K562 (cell line): ENCODE data around the gene FIGNL1. TPM values are rescaled to one million over a fixed set of nuclear protein-coding genes. Genes with fewer than 3 reads are reported as not detected.

Source experiments
- ATAC-seq: fragments of 200-7000 bp; cut with Tn5 transposase; 3 replicates; pipeline ENCODE4 v1.9.1; 2020; ENCODE audit warnings: moderate library complexity
- BruUV-seq: library from RNA; stranded (reverse); fragments of 400-500 nt; replicated peaks from 2 replicates; lab custom pipeline; 2021; lab: Mats Ljungman, UMichigan
- CTCF ChIA-PET: fragments of 300-600 bp; formaldehyde crosslinking; extraction: SDS; loops from one replicate; lab custom pipeline; 2021; ENCODE audit warnings: low intra/inter-chr PET ratio; lab: Yijun Ruan, JAX
- POLR2A ChIA-PET: fragments of 300-600, 350-650 bp; sonication (Branson Sonifier 250); formaldehyde crosslinking; extraction: SDS; loops from one replicate; lab custom pipeline; 2021; ENCODE audit warnings: antibody characterized with exemption, inconsistent platforms; lab: Yijun Ruan, JAX
- DNase-seq, 4 experiments: peaks; one replicate each; pipeline versions ENCODE4 v3.0.0 to v3.0.0-alpha.2; 2011 to 2018; ENCODE audit warnings: low spot score in 3 of 4, mixed read lengths in 3 of 4; ENCODE audit errors: extremely low read depth in 1 of 4
- FAIRE-seq: peaks from 2 replicates; lab custom pipeline; 2011; peaks lifted over from hg19 to GRCh38; lab: Jason Lieb, UNC
- H2AFZ ChIP-seq: 2 replicates; pipeline ENCODE4 v1.6.0; 2011; ENCODE audit warnings: low read depth, low read length, control low read depth, inconsistent platforms
- H3K27ac ChIP-seq: fragments of 200-600 bp; 3 replicates; pipeline ENCODE4 v1.8.0; 2011; ENCODE audit warnings: low read depth, mild to moderate bottlenecking, control low read depth, inconsistent platforms, low read length, moderate library complexity, mixed read lengths; ENCODE audit errors: extremely low read depth
- H3K27me3 ChIP-seq, 2 experiments: fragments of 300-600 bp in 1 of 2; 2 replicates in 1 of 2; 3 replicates in 1 of 2; pipeline versions ENCODE4 v1.6.0 to v1.8.0; 2011; ENCODE audit warnings: inconsistent platforms in 2 of 2, low read length in 2 of 2, mild to moderate bottlenecking in 1 of 2, mixed read lengths in 1 of 2, moderate library complexity in 1 of 2; ENCODE audit not compliant: control insufficient read depth in 2 of 2, insufficient read depth in 2 of 2
- H3K36me3 ChIP-seq: fragments of 300-600 bp; 3 replicates; pipeline ENCODE4 v1.8.0; 2011; ENCODE audit warnings: mild to moderate bottlenecking, low read length, inconsistent platforms; ENCODE audit not compliant: control insufficient read depth, insufficient read depth
- H3K4me1 ChIP-seq, 2 experiments: fragments of 200-600 bp in 1 of 2; replicated peaks in 1 of 2; 2 replicates in 1 of 2; 3 replicates in 1 of 2; pipeline versions ENCODE4 v1.5.1 to v1.8.0; 2011; ENCODE audit warnings: inconsistent platforms in 2 of 2, low read length in 2 of 2, mild to moderate bottlenecking in 1 of 2, mixed read lengths in 1 of 2, moderate library complexity in 1 of 2; ENCODE audit not compliant: control insufficient read depth in 2 of 2, insufficient read depth in 2 of 2
- H3K4me2 ChIP-seq: 2 replicates; pipeline ENCODE4 v1.6.1; 2011; ENCODE audit warnings: low read length, control low read depth, inconsistent platforms, mixed read lengths; ENCODE audit not compliant: insufficient read depth
- H3K4me3 ChIP-seq: fragments of 200-600 bp; sonication (generic), shearing (Covaris generic); 2 replicates; pipeline ENCODE4 v1.5.1; 2016; ENCODE audit warnings: control low read depth, inconsistent platforms
- H3K79me2 ChIP-seq: fragments of 200-600 bp; 3 replicates; pipeline ENCODE4 v1.8.0; 2011; ENCODE audit warnings: low read length, inconsistent platforms; ENCODE audit not compliant: control insufficient read depth, insufficient read depth
- H3K9ac ChIP-seq, 2 experiments: 2 replicates each; pipeline versions ENCODE4 v1.6.0 to v1.6.1; 2011; ENCODE audit warnings: low read depth in 2 of 2, low read length in 2 of 2, control low read depth in 1 of 2, inconsistent platforms in 1 of 2, mild to moderate bottlenecking in 1 of 2, mixed read lengths in 1 of 2; ENCODE audit not compliant: insufficient read depth in 1 of 2
- H3K9me1 ChIP-seq: one replicate; pipeline ENCODE4 v1.6.0; 2011; ENCODE audit warnings: inconsistent platforms, mild to moderate bottlenecking, low read length, moderate library complexity; ENCODE audit not compliant: control insufficient read depth, insufficient read depth
- H3K9me3 ChIP-seq: replicated peaks from 2 replicates; pipeline ENCODE4 v1.5.1; 2011; ENCODE audit warnings: low read depth, low read length, inconsistent platforms; ENCODE audit not compliant: control insufficient read depth, insufficient read depth
- H4K20me1 ChIP-seq: replicated peaks from 2 replicates; pipeline ENCODE4 v1.6.1; 2011; ENCODE audit warnings: low read length, inconsistent platforms, mixed read lengths; ENCODE audit not compliant: control insufficient read depth, insufficient read depth
- ATF7 ChIP-seq: fragments of 450-650 bp; IDR thresholded peaks from 2 replicates; pipeline ENCODE4 v1.7.1; 2014; ENCODE audit warnings: mild to moderate bottlenecking, moderate library complexity
- CBFA2T3 ChIP-seq: fragments of 450-650 bp; IDR thresholded peaks from 2 replicates; pipeline ENCODE4 v1.6.1; 2017
- CREM ChIP-seq: IDR thresholded peaks from 2 replicates; pipeline ENCODE4 v1.6.1; 2014; ENCODE audit warnings: antibody characterized with exemption, low read depth
- FUS ChIP-seq: fragments of 200-400 bp; formaldehyde crosslinking; optimal IDR thresholded peaks from 2 replicates; pipeline ENCODE3; 2017; ENCODE audit warnings: low read depth, low read length
- GTF2E2 ChIP-seq: fragments of 200-800 bp; sonication (Bioruptor generic); IDR thresholded peaks from 2 replicates; pipeline ENCODE4 v1.6.1; 2016; ENCODE audit warnings: missing genetic modification characterization, missing compliant biosample characterization
- KDM1A ChIP-seq, 2 experiments: fragments of 450-650 bp; IDR thresholded peaks; 2 replicates each; pipeline ENCODE4 v1.6.1; 2016; ENCODE audit warnings: mild to moderate bottlenecking in 2 of 2
- NELFE ChIP-seq: IDR thresholded peaks from 2 replicates; pipeline ENCODE4 v1.6.1; 2011; ENCODE audit warnings: mild to moderate bottlenecking; ENCODE audit not compliant: insufficient read depth, insufficient read length
- POLR2B ChIP-seq: fragments of 450-650 bp; IDR thresholded peaks from 2 replicates; pipeline ENCODE4 v1.6.1; 2018; ENCODE audit warnings: low read depth; ENCODE audit not compliant: partially characterized antibody
- RAD51 ChIP-seq: fragments of 450-650 bp; IDR thresholded peaks from 2 replicates; pipeline ENCODE4 v1.7.1; 2016; ENCODE audit warnings: low read depth, mild to moderate bottlenecking, borderline replicate concordance
- TBP ChIP-seq: optimal IDR thresholded peaks from 2 replicates; pipeline ENCODE3; 2011; ENCODE audit warnings: low read depth, low read length, improper control_type of control experiment
- XRCC5 ChIP-seq: fragments of 200-400 bp; formaldehyde crosslinking; IDR thresholded peaks from 2 replicates; pipeline ENCODE4 v1.6.1; 2017; ENCODE audit warnings: low read depth, mild to moderate bottlenecking, low read length
- YBX1 ChIP-seq: fragments of 450-650 bp; IDR thresholded peaks from 2 replicates; pipeline ENCODE4 v1.7.1; 2016; ENCODE audit warnings: mild to moderate bottlenecking
- ZNF316 ChIP-seq: fragments of 450-650 bp; IDR thresholded peaks from 2 replicates; pipeline ENCODE4 v1.6.1; 2016
- WGBS: fragments of 100-300 bp; shearing (Covaris generic); methylation state at CpG from one replicate; pipeline ENCODE4 v1.1.6; 2016; ENCODE audit warnings: low coverage, mixed read lengths; ENCODE audit not compliant: insufficient coverage; ENCODE audit errors: missing lambda C conversion rate; 5-methylcytosine and 5-hydroxymethylcytosine counted together
- in situ Hi-C: fragments of 300-500 bp; cut with MboI; formaldehyde crosslinking; loops from 4 replicates; pipeline ENCODE4 v1.15.0; 2018; ENCODE audit warnings: inconsistent platforms, mixed read lengths
- intact Hi-C: fragments of 100-400 bp; cut with micrococcal nuclease; formaldehyde crosslinking; loops from 2 replicates; pipeline ENCODE4 v1.14.2; 2022
- polyA plus RNA-seq, 8 experiments: library from polyadenylated mRNA; depleted of rRNA in 4 of 8; stranded (reverse) in 5 of 8; unstranded in 3 of 8; fragments of >200 nt; fragmentation: Nextera tagmentation in 2 of 8; fragmentation: Illumina TruSeq in 1 of 8; extraction: Ambion mirVana in 2 of 8; extraction: Trizol in 1 of 8; gene quantifications; 2 replicates each; pipeline versions ENCODE4 v1.2.1 to v1.2.3, GENCODE V29; 2011 to 2014; ENCODE audit warnings: inconsistent platforms in 1 of 8, missing spikeins in 1 of 8
- total RNA-seq, 7 experiments: library from RNA; depleted of rRNA in 6 of 7; stranded (reverse); fragments of >200 nt in 6 of 7; fragmentation: Illumina TruSeq in 2 of 7; extraction: Trizol in 2 of 7; gene quantifications; 2 replicates each; pipeline versions ENCODE4 v1.2.1 to v1.2.3, GENCODE V29; 2011 to 2021; ENCODE audit warnings: low replicate concordance in 1 of 7
- TF ChIP-seq, protein P1 (sequence below), 2 experiments: fragments of 450-650 bp in 1 of 2; sonication (generic) in 1 of 2; formaldehyde crosslinking in 1 of 2; IDR thresholded peaks in 1 of 2; conservative IDR thresholded peaks in 1 of 2; 2 replicates each; pipeline versions ENCODE4 v1.6.1 to v1.8.1; 2016 to 2023; ENCODE audit warnings: mild to moderate bottlenecking in 2 of 2, moderate library complexity in 2 of 2, inconsistent platforms in 1 of 2, missing genetic modification reagents in 1 of 2
- TF ChIP-seq, protein P2 (sequence below): fragments of 250-450 bp; sonication (Bioruptor Pico); IDR thresholded peaks from 2 replicates; pipeline ENCODE4 v1.5.0; 2020; ENCODE audit warnings: mild to moderate bottlenecking, borderline replicate concordance
- TF ChIP-seq, protein P3 (sequence below): fragments of 150-350 bp; IDR thresholded peaks from 2 replicates; pipeline ENCODE4 v1.6.1; 2014; ENCODE audit warnings: low read depth, mild to moderate bottlenecking, low read length, borderline replicate concordance
- TF ChIP-seq, protein P4 (sequence below): fragments of 250-450 bp; sonication (Bioruptor Pico); IDR thresholded peaks from 2 replicates; pipeline ENCODE4 v1.6.1; 2021; ENCODE audit warnings: mild to moderate bottlenecking

The FIGNL1 gene
- total and polyA plus RNA-seq, 9 of the 15 experiments (the other 6 are each of a cell fraction or from before 2014, with no cell fraction given): 15.5 to 48.3 (median 27.6) TPM

DNA sequence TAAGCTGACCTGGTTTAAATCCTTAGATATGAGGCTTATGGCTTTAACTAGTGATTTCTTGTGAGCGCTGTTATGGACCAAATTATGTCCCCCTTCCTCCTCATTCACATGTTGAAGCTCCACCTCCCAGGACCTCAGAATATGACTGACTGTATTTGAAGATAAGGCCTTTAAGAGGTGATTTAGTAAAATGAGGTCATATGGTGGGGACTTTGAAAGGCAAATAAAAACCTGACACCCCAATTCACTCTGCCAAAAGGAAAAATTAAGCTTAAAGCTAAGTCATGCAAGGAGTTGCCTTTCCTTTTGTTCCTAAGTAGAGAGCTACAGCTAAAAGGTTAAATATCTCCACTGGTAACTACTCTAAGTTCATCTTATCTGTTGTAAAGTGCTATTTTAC is 36.4 kb upstream of the FIGNL1 start:
- no peak overlapping the region for H3K9ac ChIP-seq
- no TSS peak for BruUV-seq
- H4K20me1 ChIP-seq: no peaks in the 10 kb centered on the region
- H3K9me1 ChIP-seq: no peaks in the 10 kb centered on the region
- POLR2A ChIA-PET: interaction anchor here (0.6 to 1.1 kb wide), 5 partner anchors 10 to 259 kb away, joined by 3 to 8 read pairs (median 3); partner anchors contain the start of gene DDC
- FAIRE-seq (peak; percentile 37), ATAC-seq (peak; percentile 77), DNase-seq (peak in 1 of 4 experiments; percentile 58)
- intact Hi-C loops: no loop called here
- no peaks in the 10 kb centered on the region for H3K9me3 ChIP-seq
- H3K27ac ChIP-seq: no peak overlapping the region
- H3K36me3 ChIP-seq: no peaks in the 10 kb centered on the region
- H3K79me2 ChIP-seq: no peaks in the 10 kb centered on the region
- H3K4me1 ChIP-seq: peaks cover 0 to 6% of the 10 kb centered on the region in 2 experiments; a peak in 2 of 5 replicates
- CTCF ChIA-PET: no interaction called here
- 23% methylated on average over 1 of the region's 1 CpG for WGBS
- in situ Hi-C loops: no loop called here
- H3K4me2 ChIP-seq: no peak overlapping the region
- H3K4me3 ChIP-seq: no peak overlapping the region
- H3K27me3 ChIP-seq: no peaks in the 10 kb centered on the region
- H2AFZ ChIP-seq: peak overlapping the region; percentile 54
- TF ChIP-seq NELFE: no peak
- TF ChIP-seq, protein P1, sequence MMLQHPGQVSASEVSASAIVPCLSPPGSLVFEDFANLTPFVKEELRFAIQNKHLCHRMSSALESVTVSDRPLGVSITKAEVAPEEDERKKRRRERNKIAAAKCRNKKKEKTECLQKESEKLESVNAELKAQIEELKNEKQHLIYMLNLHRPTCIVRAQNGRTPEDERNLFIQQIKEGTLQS (IDR thresholded peaks at IDR 0.05): peak; percentile 66
- TF ChIP-seq, protein P1 (CRISPR knock-in tag; conservative IDR thresholded peaks at IDR 0.05): no peak
- peak; percentile 52 for TF ChIP-seq CBFA2T3
- TF ChIP-seq XRCC5: no peak
- TF ChIP-seq ZNF316: peak; percentile 62
- TF ChIP-seq, protein P2, sequence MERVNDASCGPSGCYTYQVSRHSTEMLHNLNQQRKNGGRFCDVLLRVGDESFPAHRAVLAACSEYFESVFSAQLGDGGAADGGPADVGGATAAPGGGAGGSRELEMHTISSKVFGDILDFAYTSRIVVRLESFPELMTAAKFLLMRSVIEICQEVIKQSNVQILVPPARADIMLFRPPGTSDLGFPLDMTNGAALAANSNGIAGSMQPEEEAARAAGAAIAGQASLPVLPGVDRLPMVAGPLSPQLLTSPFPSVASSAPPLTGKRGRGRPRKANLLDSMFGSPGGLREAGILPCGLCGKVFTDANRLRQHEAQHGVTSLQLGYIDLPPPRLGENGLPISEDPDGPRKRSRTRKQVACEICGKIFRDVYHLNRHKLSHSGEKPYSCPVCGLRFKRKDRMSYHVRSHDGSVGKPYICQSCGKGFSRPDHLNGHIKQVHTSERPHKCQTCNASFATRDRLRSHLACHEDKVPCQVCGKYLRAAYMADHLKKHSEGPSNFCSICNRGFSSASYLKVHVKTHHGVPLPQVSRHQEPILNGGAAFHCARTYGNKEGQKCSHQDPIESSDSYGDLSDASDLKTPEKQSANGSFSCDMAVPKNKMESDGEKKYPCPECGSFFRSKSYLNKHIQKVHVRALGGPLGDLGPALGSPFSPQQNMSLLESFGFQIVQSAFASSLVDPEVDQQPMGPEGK (CRISPR knock-in tag): no peak
- TF ChIP-seq FUS: no peak
- peak; percentile 31 for TF ChIP-seq TBP
- TF ChIP-seq ATF7: peak; percentile 76; the same call in 1 of the 2 replicates
- TF ChIP-seq, protein P3, sequence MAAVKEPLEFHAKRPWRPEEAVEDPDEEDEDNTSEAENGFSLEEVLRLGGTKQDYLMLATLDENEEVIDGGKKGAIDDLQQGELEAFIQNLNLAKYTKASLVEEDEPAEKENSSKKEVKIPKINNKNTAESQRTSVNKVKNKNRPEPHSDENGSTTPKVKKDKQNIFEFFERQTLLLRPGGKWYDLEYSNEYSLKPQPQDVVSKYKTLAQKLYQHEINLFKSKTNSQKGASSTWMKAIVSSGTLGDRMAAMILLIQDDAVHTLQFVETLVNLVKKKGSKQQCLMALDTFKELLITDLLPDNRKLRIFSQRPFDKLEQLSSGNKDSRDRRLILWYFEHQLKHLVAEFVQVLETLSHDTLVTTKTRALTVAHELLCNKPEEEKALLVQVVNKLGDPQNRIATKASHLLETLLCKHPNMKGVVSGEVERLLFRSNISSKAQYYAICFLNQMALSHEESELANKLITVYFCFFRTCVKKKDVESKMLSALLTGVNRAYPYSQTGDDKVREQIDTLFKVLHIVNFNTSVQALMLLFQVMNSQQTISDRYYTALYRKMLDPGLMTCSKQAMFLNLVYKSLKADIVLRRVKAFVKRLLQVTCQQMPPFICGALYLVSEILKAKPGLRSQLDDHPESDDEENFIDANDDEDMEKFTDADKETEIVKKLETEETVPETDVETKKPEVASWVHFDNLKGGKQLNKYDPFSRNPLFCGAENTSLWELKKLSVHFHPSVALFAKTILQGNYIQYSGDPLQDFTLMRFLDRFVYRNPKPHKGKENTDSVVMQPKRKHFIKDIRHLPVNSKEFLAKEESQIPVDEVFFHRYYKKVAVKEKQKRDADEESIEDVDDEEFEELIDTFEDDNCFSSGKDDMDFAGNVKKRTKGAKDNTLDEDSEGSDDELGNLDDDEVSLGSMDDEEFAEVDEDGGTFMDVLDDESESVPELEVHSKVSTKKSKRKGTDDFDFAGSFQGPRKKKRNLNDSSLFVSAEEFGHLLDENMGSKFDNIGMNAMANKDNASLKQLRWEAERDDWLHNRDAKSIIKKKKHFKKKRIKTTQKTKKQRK: no peak
- no peak for TF ChIP-seq RAD51
- no peak for TF ChIP-seq YBX1
- 0 out of 4 replicates have a peak, but pooled peaks of 1 of the 2 experiments have one; percentile 21 for TF ChIP-seq KDM1A (IDR thresholded peaks at IDR 0.05)
- 0 out of 2 replicates have a peak, but pooled peaks have one; percentile 10 for TF ChIP-seq CREM
- no peak for TF ChIP-seq POLR2B
- TF ChIP-seq, protein P4, sequence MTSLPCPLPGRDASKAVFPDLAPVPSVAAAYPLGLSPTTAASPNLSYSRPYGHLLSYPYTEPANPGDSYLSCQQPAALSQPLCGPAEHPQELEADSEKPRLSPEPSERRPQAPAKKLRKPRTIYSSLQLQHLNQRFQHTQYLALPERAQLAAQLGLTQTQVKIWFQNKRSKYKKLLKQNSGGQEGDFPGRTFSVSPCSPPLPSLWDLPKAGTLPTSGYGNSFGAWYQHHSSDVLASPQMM (CRISPR knock-in tag): no peak
- no peak for TF ChIP-seq GTF2E2 (tag)
